Measurements from ENCODE around the gene FAIM2.

GRCh38 chr12:49948866-49949845, 45.5 kb upstream of the FAIM2 start:
- TF ChIP-seq CTCF (IDR thresholded peaks at IDR 0.05 in 4 of 5, conservative IDR thresholded peaks at IDR 0.05 in 1 of 5), result no peak
- no peak for TF ChIP-seq POLR2A (IDR thresholded peaks at IDR 0.05)
